ENCODE data around the gene PRR33.
"Not testable (repeated sequence)": the region's sequence is repeated elsewhere in the genome, so short reads cannot be mapped to it uniquely, and the experiment has no call there.

The PRR33 gene

DNA sequence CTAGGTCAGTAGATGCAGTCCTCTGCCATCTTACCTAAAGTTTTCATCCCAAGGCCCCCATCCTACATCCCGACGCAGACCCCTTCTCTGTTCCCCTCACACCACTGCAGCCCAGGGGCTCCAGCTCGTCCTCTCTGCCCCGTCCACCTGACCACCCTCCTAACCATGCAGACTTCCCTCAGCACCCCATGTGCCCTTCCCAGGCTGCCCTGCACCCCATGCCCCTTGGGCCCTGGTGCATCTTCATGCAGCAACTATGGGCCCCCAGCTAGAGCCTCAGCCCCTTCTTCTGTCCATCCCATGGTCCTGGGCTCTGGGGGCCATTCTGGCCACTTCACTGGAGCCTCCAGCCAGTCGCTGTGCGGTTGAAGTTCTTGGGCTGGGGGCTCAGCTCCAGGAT, 2.9 kb downstream of the PRR33 start:
- DNase-seq = no peak

DNA sequence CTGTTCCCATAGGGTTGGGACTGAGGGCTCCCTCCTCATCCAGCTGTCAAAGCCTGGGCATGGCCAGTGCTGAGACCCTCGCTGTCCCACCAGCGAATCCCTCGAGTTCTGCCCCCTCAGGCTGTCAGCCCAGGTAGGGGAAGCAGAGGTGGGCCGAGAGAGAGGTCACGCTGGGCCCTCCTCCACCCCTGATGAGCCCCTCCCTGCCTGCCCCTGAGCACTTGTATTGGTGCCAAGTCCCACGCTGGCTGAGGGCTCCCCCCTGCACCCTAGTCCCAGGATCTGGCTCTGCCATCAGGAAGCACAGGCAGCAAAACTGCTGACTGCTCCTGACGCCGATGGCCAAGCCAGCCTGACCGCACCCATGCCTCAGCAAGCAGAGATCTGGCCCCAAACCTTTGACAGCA, 3.3 kb downstream of the PRR33 start:
- no peak for DNase-seq

DNA sequence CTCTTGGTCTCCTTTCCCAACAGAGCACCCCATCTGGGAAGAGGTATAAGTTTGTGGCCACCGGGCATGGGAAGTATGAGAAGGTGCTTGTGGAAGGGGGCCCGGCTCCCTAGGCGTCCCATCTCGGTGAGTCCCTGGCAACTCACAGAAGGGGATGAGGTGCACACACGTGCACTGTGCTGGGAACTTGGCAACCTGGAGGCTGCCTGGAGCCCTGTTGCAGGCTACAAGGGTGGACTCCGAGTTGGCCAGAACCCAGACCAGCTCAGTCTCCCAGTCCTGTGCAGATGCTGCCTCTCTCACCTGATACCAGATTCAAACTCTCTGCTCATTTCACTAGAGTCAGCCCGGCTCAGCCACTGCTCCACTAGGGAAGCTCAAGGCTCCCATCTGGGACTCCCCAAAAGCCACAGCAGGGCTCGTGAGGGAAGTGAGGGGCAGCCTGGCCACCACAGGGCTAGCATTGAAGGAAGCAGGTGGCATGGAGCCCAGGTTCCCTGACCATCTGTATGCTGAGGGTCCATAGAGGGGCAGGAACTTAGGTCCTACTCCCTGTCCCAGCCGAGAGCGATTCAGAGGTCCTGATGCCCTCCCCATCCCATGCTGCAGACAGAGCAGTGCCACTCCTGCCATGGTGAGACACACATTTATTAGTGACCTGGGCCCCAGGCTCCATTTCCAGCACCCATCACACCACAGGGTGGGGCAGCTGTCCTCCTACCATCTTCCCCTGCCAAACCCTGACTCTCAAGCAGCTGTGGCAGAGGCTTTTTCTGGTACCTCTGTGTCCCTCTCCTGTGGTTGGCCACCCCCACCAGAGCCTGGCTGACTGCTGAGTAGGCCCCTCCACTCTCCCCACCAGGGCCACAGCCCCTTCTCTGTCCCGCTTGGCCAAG, 4.0 kb downstream of the PRR33 start:
- DNase-seq = no peak

- DNase-seq = not testable (repeated sequence)
These were observed 5.1 kb downstream of the PRR33 start for GRCh38 chr11:1886551-1886950.

GRCh38 chr11:1884303-1884700, 7.4 kb downstream of the PRR33 start:
- DNase-seq = no peak

DNA sequence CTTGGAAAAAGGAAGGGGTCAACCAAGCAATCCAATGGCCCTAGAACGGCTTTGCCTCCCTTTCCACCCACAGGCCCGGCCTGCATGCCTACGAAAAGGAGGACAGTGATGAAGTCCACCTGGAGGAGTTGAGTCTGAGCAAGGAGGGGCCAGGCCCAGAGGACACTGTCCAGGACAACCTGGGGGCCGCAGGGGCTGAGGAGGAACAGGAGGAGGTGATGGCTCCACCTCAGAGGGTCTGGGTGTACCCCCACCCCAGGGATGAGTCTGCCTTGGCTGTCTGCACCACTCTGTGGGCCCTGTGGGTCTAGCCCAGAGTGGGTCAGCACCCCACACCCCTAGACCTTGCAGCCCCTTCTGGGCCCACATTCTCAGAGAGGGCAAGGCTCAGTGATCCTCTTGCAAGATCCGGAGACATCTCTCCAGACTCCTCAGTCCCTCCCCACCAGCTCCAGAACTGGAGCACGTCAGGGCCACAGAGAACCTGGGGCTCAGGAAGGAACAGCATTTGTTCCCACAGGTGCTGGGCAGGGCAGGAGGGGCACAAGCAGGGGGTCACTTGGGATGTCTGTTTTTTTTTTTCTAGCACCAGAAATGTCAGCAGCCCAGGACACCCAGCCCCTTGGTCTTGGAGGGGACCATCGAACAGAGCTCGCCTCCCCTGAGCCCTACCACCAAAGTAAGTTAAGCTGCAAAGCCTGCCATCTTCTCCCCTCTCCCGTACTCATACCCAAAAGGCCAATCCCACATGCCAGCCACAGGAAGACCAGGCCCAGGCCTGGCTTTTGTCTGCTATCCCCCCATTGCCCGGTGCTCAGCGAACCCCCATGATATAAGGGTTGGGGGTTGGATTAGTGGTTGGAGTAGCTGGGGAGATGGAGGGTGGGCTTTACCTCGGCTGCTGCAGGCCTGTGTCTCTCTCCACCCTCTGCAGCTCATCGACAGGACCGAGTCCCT, 8.1 kb downstream of the PRR33 start:
- no peak for DNase-seq

GRCh38 chr11:1882265-1883238, 9.1 kb downstream of the PRR33 start:
- peak; percentile 27 for DNase-seq

- DNase-seq = no peak
These were observed 10.0 kb downstream of the PRR33 start for GRCh38 chr11:1881442-1882264.

DNA sequence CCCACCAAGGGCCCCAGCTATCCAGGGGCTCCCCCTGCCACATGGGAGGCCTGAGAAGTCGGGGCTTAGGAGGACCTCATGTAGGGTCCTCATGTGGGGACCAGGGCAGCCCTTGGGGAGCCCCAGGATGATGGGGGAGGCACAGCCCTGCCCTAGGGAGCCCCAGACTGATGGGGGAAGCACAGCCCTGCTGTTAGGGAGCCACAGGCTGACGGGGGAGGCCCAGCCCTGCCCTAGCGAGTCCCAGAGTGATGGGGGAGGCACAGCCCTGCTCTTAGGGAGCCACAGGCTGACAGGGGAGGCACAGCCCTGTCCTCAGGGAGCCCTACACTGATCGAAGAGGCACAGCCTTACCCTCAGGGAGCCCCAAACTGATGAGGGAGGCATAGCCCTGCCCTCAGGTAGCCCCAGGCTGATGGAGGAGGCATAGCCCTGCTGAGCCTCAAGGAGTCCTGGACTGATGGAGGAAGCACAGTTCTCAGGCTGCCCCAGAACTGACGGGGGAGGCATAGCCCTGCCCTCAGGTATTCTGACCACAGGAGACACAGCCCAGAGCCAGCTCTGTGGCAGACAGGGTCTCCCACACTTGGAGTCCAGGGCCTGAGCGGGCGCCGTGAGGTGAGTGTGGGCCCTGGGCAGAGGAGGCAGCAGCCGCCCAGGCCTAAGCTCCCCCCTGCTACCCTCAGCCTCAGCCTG, 10.8 kb downstream of the PRR33 start:
- no peak for DNase-seq

DNA sequence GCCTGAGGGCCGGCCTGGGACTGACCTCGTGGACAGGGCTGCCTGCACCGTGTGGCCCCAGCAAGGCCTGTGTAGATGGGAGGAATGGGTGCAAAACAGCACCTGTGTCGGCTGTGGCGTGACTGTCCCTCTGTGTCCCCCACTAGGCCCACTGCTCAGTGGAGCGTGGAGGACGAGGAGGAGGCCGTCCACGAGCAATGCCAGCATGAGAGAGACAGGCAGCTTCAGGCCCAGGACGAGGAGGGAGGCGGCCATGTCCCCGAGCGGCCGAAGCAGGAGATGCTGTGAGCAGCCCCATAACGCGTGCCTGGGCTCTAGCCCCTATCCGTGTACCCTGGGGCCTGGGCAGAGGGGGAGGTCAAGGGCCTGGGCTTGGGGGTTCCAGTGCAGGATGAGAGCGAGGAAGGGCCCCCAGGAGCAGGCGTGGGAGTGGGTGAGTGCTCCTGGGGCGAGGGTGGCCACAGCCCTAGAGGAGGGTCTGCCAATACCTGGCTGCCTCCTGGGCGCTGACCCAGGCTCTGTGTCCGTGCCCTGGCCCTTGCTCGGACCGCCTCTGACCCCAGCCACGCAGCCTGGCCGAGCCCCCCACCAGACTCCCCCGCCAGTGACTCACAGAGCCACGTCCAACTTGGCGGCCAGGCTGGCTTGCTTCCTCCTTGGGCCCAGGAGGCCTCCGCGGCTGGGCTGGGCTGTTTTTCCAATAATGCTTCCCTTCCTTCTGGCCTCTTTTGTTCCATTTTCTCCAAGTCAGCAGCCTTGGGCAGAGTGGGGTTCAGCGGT, 11.6 kb downstream of the PRR33 start:
- DNase-seq = peak; percentile 4

- DNase-seq = no peak
These were observed 12.3 kb downstream of the PRR33 start for GRCh38 chr11:1879342-1879940.

GRCh38 chr11:1878137-1879031, 13.3 kb downstream of the PRR33 start:
- no peak for DNase-seq

DNA sequence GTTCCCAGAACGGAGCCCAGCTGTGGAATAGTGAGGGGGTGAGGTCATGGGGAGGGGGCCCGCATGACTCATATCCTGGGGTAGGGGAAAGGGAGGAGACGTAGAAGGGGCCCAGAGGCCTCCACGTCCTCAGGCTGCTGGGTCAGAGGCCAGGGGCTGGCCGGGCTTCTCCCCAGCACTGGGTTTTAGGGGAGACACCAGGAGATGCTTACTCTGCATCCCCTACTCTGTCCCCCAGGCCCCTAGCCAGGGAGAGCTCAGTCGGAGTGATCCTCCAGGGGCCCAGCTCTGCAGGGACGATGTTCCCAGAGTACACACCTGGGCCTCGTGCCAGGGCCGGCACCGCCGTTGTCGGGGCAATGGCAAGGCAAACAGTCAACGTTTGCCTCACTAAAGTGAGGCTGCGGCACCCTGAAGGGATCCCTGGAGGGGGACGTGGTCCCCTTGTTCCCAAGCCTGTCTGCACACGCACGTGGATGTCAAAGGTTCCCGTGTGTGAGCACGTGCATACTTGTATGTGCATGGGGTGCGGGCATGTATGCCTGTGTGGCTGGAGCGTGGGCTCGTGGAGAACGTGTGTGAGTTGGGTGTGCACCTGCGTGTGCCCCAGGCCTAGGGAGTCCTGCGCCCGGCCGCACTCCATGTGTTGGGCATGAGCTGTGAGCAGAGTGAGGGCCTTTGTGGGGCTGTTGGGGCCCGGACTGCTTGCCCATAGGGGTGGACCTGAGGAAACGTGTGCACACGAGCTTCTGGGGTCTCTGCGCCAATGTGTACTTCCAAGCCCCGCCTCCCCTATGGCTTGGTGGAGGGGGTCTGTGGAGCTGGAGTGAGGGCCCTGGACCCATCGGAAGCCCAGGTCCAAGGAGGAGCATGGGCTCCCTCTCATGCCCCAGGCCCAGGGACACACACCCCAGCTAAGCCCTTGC, 14.2 kb downstream of the PRR33 start:
- DNase-seq = no peak

- peak; percentile 11 for DNase-seq
These were observed 15.2 kb downstream of the PRR33 start for GRCh38 chr11:1876361-1877063.

GRCh38 chr11:1875851-1876301, 15.8 kb downstream of the PRR33 start:
- not testable (repeated sequence) for DNase-seq

- no peak for DNase-seq
These were observed 16.4 kb downstream of the PRR33 start for GRCh38 chr11:1875093-1875850.
